Kidney glomerular epithelial cell (primary cell): ENCODE measurements around the gene FA2H.

ENCODE experiments used
- DNase-seq: peaks from one replicate; lab custom pipeline; 2025; lab: John Stamatoyannopoulos, UW

FA2H gene

GRCh38 chr16:74743668-74744299 is 30.8 kb downstream of the FA2H start:
- peak; percentile 95 for DNase-seq

GRCh38 chr16:74743045-74743667 is 31.5 kb downstream of the FA2H start:
- DNase-seq: peak; percentile 53

DNA sequence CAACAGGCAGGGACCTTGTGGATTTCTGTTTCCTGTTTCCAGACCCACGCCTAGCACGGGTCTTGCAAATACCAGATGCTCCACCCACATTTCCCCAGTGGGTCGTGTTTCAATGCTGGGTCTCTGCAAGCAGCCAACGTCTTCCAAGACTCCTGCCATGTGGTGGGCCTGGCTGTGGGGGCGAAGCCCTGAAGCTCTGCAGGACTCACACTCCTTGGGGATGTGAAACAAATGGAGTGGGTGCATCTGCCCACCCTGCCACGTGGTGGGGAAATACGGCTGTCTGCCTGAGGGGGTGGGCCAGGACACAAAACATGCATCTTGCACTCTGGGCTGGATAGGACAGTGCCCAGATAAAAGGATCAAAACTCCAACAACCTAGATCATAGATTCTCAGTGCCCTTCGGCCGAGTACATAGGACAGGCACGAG is 32.6 kb downstream of the FA2H start:
- DNase-seq: no peak

GRCh38 chr16:74740795-74741304 is 33.8 kb downstream of the FA2H start:
- no peak for DNase-seq

DNA sequence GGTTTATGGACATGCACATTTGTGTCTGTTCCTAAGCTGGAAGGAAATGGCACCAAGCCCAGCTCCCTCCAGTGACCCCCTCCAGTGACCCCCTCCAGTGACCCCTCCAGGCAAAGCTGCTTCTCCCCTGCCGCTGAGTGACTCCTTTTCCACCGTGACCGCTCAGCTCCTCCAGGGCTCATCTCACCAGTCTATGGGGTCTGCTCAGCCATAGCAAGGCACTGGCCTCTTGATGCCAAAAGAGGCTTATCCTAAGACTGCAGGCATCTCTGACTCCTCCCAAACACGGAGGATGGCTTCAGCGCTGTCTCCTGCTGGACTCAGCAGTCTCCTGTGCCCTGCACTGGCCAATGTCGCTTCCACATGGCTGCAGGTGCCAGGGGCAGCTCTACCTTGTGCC is 35.3 kb downstream of the FA2H start:
- no peak for DNase-seq

DNA sequence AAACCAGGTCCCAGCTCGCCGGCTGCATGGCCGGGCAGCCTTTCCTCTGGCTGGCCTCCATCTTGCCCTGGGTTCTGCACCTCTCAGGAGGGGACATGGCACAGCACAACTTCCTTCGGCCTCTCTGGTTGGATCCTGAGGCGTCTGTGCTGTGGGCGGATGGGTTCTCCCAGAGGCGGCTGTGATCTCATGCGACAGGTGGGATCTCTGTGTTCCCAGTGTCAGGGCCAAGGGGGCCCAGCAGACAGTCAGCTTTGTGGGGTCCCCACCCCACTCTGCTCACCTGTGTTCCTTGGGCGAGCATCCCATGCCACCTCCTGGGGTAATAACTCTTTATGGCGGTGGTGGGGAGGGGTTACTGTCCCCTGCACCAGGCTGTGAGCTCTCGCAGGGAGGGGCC is 35.8 kb downstream of the FA2H start:
- no peak for DNase-seq

DNA sequence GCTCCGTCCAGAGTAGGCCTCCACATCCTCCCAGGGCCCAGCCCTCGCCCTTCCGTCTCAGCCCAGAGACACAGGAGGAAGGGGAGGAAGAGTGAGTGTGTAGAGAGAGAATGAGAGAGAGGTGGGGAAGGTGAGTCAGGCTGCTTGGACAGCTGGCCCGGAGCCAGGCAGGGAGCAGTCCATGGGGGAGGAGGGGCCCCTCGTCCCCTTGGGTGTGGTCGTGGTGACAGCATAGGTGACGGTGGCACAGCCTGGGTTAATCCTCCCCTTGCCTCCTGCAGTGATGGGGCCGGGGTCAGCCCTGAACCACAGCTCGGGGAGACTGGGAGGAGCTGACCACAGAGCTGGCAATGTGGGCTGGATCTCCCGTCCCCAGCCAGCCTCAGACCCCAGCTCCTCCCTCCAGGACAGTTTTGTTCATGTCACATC is 36.5 kb downstream of the FA2H start:
- DNase-seq: peak; percentile 43

DNA sequence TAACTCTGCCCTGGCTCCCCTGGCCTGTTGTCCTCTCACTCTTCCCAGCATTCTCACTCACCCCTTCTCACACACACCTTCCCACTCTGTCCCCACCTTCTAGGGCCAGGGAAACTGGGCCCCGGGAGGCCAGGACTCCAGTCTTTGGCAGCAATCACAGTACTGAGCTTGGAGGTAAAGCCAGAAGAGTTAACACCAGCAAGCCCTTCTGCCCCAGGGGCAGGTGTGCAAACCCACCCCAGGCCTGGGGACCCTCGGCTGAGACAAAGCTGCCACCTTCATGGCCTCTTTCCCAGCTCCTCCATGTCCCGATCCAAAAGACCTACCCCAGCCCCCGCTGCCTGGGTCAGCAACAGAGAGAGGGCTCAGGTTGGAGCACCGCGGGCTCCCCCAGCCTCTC is 37.1 kb downstream of the FA2H start:
- DNase-seq: no peak

DNA sequence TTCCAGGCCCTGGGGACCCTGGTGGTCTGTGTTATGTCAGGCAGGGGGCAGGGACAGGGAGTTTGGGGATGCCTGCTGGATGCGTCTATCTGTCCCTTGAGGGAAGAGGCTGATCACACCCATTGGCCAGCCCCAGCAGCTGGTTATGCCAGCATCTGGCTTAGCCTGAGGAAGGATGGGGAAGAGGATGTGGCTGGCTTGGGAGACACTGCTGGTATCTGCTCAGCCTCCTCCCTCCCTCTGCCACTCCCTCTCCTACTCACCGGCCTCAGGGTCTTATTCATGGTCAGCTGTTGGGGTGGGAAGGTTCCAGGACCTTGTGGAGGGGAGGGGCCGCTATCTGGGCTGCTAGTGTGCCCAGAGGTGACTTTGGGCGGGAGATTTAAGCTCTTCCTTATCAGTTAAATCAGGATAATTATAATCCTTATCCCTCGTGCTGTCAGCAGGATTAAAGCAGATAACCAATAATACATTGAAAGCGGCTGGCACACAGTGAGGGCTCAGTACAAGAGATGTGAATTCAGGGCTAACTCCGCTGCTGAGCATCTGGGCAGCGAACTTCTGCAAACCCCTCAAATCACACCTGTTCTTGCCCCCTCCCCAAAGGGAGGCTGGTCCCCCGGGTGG is 38.0 kb downstream of the FA2H start:
- DNase-seq: no peak

DNA sequence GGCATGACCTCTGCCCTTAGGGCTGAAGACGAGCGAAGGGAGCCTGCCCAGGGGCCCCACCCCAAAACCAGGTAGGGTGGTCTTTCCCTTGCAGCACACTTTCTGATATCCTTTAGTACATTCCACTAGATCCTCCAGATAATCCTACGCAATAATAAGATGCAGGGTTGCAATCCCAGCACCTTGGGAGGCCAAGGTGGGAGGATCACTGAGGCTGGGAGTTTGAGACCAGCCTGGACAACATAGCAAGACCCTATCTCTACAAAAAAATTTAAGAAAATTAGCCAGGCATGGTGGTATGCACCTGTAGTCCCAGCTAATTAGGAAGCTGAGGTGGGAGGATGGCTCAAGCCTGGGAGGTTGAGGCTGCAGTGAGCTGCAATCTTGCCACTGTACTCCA is 39.1 kb downstream of the FA2H start:
- no peak for DNase-seq

DNA sequence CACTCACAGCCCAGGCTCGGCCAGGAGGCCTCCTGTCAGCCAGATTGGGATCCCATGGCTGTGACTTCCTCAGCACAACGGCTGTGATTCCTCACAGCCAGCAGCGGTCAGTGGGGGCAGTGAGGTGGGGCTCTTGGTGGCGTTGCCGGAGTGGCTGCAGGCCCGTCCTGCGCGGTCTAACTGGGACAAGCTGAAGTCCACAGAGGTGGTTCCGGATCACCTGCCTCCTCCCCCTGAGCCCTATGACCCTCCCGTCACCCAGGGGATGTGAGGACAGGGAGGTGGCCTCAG is 39.5 kb downstream of the FA2H start:
- DNase-seq: no peak

DNA sequence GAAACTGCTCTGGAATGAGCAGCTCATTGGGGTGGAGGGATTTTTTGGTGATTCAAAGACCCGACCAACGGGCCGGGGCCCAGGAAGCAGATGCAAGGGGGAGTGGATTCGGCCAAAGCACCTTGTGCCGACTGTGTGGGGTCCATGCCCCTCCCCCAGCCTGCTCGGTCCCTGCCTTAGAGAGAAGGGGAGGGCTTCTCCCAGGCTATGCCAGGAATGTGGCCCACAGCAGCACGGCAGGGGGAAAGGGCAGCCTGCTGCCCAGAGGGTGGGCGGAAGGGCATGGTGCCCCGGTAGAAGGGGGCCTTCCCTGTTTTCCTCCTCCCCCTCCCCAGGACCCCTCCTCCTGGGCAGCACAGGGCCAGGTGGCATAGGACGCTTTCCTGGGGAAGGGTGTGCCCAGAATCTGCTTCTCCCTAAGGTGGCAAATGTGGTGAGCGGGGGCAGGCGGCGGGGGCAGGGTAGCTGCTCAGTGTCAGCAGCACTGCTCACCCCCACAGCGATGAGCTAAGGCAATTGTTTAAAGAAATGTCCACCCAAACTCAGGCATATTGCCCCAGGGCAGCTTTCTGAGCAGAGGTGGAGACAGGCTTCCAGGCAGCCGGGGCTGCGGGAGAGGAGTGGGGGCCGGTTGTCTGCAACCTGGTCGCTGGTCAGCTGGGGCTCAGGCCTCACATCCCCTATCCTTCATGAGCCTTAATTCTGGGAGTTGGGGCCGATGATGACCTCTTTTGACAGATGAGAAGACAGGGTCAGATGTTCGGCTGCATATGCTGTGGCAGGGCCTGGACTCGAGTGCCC is 40.1 kb downstream of the FA2H start:
- no peak for DNase-seq

DNA sequence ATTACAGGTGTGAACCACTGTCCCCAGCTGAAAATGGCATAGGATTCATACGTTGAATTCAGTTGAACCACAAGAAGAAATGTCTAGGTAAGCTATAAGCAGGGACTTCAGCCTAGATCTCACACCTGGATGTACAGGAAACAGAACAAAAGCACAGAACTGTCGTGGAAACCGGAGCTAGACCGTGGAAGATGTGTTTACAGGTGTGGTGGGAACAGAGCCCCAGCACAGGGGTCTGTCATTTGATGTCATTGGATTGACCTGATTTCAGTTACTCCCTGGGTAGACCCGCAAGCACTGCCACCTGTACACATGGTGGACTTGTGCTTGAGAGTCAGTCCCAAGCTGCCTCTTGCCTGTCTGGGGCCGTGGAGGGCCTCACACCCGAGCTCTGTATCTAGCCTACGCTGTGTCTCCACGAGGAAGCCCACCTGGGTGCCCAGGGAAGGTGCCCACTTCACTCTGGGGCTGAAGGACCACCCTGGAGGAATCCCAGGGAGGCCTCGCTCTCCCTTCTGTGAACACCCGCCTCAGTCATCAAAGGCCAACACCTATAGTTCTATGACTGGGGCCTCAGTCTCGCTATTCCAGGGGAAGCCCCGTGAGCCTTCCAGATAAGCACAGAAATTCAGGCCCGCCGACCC is 41.8 kb downstream of the FA2H start:
- no peak for DNase-seq

DNA sequence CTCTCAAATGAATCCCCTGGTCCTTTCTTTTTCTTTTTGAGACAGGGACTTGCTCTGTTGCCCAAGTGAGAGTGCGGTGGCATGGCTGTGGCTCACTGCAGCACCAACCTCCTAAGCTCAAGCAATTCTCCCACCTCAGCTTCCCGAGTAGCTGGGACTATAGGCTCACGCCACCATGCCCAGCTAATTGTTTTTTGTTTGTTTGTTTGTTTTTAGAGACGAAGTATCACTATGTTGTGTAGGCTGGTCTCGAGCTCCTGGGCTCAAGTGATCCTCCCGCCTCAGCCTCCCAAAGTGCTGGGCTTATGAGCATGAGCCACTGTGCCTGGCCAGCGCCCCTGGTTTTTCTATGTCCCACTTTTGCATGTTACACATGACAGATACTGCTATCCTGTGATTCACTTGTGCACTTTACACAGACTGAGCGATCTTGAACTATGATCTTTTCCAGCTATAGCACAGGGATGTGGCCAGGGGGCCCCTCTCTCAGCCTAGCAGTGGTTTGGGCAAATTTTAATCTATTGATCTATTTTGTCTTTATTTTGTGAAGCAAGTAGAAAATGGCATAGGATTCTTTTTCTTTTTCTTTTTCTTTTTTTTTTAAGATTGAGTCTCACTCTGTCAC is 42.7 kb downstream of the FA2H start:
- no peak for DNase-seq

DNA sequence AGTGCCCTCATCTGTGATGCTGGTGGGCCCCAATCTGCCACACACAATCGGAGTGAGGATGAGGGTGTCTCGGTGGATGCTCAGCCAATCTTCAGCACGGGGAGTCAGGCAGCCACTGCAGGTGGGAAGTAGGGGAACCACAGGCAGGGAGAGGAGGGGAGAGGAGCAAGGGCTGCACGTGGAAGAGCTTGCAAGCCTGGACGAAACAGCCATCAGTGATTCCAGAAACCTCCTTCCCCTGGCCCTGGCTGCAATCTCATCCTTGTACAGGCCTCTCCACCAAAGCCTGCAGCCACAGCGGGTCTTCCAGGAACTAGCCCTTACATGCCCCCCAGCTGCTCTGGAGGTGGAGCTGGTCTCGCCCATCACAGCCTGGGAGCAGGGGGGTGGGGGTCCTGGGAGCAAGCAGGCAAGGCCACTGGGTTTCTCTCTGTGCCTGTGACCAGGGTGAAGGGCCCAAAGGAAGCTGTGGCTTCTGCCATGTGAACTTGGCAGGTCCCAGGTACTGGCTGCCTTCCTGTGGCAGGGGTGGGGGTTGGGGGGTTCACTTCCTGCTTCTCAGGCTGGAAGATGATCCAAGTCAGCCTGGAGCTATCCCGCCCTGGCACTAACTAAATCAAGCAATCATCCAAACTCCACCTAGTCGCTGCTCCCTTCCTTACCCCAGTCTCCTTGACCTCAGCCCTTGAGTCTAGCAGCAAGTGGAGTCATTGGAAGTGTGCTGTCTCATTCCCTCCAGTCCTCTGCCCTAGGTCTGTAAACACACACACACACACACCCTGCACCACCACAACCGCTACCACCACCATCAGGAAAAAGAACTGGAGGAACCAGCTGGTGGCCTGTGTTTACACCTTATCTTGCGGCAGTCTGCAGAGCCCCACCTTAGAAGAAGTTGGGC is 44.6 kb downstream of the FA2H start:
- DNase-seq: peak; percentile 7

DNA sequence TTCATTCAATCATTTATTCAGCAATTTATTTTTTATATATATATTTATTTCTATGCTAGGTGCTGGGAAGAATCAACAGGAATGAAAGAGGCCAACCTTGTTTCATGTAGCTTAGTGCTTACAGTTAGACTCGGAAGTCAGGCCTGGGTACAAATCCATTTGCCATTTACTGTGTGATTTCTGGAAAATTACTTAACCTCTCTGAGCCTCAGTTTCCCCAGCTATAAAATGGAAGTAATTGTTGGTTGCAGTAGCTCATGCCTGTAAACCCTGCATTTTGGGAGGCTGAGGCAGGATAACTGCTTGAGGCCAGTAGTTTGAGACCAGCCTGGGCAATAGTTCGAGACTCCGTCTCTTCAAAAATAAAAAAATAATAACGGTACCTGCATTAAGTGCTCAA is 46.7 kb downstream of the FA2H start:
- DNase-seq: no peak

DNA sequence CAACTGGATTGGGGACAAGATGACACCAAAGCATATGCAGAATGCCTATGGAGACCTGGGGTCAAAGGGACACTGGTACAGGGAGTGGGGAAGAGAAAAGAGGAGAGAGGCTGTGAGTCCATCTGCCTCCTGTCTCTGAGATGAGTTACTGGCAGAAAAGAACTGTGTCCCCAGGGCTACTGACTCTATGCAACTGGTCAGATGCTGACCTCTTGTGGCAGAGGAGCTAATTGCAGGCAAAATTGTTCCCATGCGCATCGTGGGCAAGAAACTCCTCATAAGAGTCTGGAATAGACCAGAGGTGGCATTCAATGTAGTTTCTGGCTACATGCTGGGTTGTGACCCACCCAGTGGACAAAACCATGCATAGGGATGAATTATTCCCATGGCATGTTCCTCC is 47.9 kb downstream of the FA2H start:
- no peak for DNase-seq

- no peak for DNase-seq
Observed at GRCh38 chr16:74725651-74726455, 48.8 kb downstream of the FA2H start.

- peak; percentile 89 for DNase-seq
Observed at GRCh38 chr16:74724820-74725549, 49.6 kb downstream of the FA2H start.
